ENCODE data around the gene DPAGT1.
A peak's percentile ranks its signal among the peaks of the same experiment; 100 is the strongest.

- TF ChIP-seq POLR2A (IDR thresholded peaks at IDR 0.05; ENCODE audit: low read depth), result no peak
- peak; percentile 54 to 84 (median 65) for TF ChIP-seq CTCF (IDR thresholded peaks at IDR 0.05)
Observed at GRCh38 chr11:119144825-119145486, 43.3 kb upstream of the DPAGT1 start.
